ENCODE results near the gene KCNJ6. TPM values are rescaled to one million over a fixed set of nuclear protein-coding genes. Genes with fewer than 3 reads are reported as not detected.

The KCNJ6 gene
- total RNA-seq, 1 experiment from 2014 or later = not detected

GRCh38 chr21:37877888-37878684, 38.2 kb downstream of the KCNJ6 start (continued):
- TF ChIP-seq FOSL1 (IDR thresholded peaks at IDR 0.05; ENCODE audit: low read depth) = no peak

- no peak overlapping the region for H3K27ac ChIP-seq (ENCODE audit: low read depth, low read length)
- H2AFZ ChIP-seq (ENCODE audit: low read depth, low read length, poor library complexity, severe bottlenecking) = no peak overlapping the region
- ChIA-PET CTCF (no interaction called here), RAD21 (ENCODE audit: low non-redundant PET in 1 of 2, low total read pairs in 2 of 2, uncharacterized antibody in 2 of 2, unreplicated experiment in 2 of 2) (no interaction called here), POLR2A (no interaction called here)
- H3K4me3 ChIP-seq (replicated peaks in 1 of 2; ENCODE audit: low read depth in 1 of 2, low read length in 2 of 2) = no peak overlapping the region
- no TSS peak for BruUV-seq (replicated peaks)
- H3K4me1 ChIP-seq (ENCODE audit: control insufficient read depth in 1 of 2, insufficient read depth in 2 of 2, low read length in 2 of 2) = no peaks in the 10 kb centered on the region
- DNase-seq (ENCODE audit: low read depth, low spot score) = no peak
- no peaks in the 10 kb centered on the region for H3K36me3 ChIP-seq (ENCODE audit: control insufficient read depth in 1 of 2, insufficient read depth in 2 of 2, low read length in 2 of 2)
- no peaks in the 10 kb centered on the region for H3K9me2 ChIP-seq (ENCODE audit: insufficient read depth)
- no peaks in the 10 kb centered on the region for H4K20me1 ChIP-seq (ENCODE audit: insufficient read depth)
- intact Hi-C loops (cut with micrococcal nuclease) = no loop called here
- ATAC-seq = no peak
- no peaks in the 10 kb centered on the region; a peak in 1 of 4 replicates for H3K9me3 ChIP-seq (ENCODE audit: control insufficient read depth in 1 of 2, insufficient read depth in 1 of 2, low read depth in 1 of 2, low read length in 2 of 2)
- no peak overlapping the region for H3K9ac ChIP-seq (ENCODE audit: low read length)
- H3K27me3 ChIP-seq (ENCODE audit: insufficient read depth, low read length) = no peaks in the 10 kb centered on the region
- H3K4me2 ChIP-seq (ENCODE audit: low read length) = no peak overlapping the region
- no peaks in the 10 kb centered on the region for H3K79me2 ChIP-seq (ENCODE audit: insufficient read depth, low read length)
- TF ChIP-seq TCF7L2 (IDR thresholded peaks at IDR 0.05; ENCODE audit: borderline replicate concordance, extremely low read depth, insufficient read depth, insufficient read length) (no peak), EZH2 (IDR thresholded peaks at IDR 0.05) (no peak), POLR2AphosphoS5 (IDR thresholded peaks at IDR 0.05; ENCODE audit: low read depth, low read length) (no peak), RAD21 (IDR thresholded peaks at IDR 0.05; ENCODE audit: low read depth) (no peak), CTCF (IDR thresholded peaks at IDR 0.05 in 2 of 3, conservative IDR thresholded peaks at IDR 0.05 in 1 of 3; ENCODE audit: borderline replicate concordance in 1 of 3, insufficient read depth in 1 of 3, low read depth in 2 of 3, low read length in 2 of 3) (no peak), ZNF274 (IDR thresholded peaks at IDR 0.05; ENCODE audit: low read depth, low read length) (no peak), ZBTB33 (IDR thresholded peaks at IDR 0.05; ENCODE audit: extremely low read depth, insufficient replicate concordance, low read length) (no peak), YY1 (IDR thresholded peaks at IDR 0.05; ENCODE audit: extremely low read depth, insufficient replicate concordance, low read depth, low read length) (no peak), ATF3 (IDR thresholded peaks at IDR 0.05) (no peak), SP1 (IDR thresholded peaks at IDR 0.05; ENCODE audit: low read depth) (no peak), SIN3A (IDR thresholded peaks at IDR 0.05; ENCODE audit: low read depth) (no peak), MAX (IDR thresholded peaks at IDR 0.05) (no peak), JUND (IDR thresholded peaks at IDR 0.05) (no peak), REST (IDR thresholded peaks at IDR 0.05; ENCODE audit: low read depth) (no peak), EZH2phosphoT487 (IDR thresholded peaks at IDR 0.05; ENCODE audit: borderline replicate concordance) (no peak), CBX3 (IDR thresholded peaks at IDR 0.05; ENCODE audit: low read depth) (no peak)
Measured at GRCh38 chr21:37877171-37877570, 39.1 kb downstream of the KCNJ6 start.

Measured in HCT116 (cell line).